OCI-LY7 (cell line): Measurements from ENCODE around the gene CACTIN.

Source experiments
- CTCF ChIP-seq: fragments of 200-600 bp; sonication (generic); conservative IDR thresholded peaks from 2 replicates; pipeline ENCODE4 v1.5.1; 2014; ENCODE audit warnings: mild to moderate bottlenecking, antibody characterized with exemption, low read length, moderate library complexity, mixed read lengths
- EZH2phosphoT487 ChIP-seq: fragments of 200-600 bp; sonication (generic); IDR thresholded peaks from 2 replicates; pipeline ENCODE4 v1.6.1; 2018; ENCODE audit warnings: low read depth, borderline replicate concordance, mild to moderate bottlenecking, mixed run types, antibody characterized with exemption, low read length, moderate library complexity, mixed read lengths

GRCh38 chr19:3609779-3610719, 16.5 kb downstream of the CACTIN start:
- TF ChIP-seq CTCF (no peak), EZH2phosphoT487 (no peak)
